Tibial artery (tissue), 4 donors: ENCODE measurements around the gene MSI2.

Experiments
- DNase-seq, 2 donors: peaks; one replicate each; pipeline ENCODE4 v3.0.0-alpha.2; 2019
- H3K27ac ChIP-seq, 2 donors: fragments of 200-600 bp; sonication (generic) in 1 of 2; 1 replicate in 1 of 2; 2 replicates in 1 of 2; pipeline ENCODE4 v1.5.1; 2018 to 2019; ENCODE audit warnings: mild to moderate bottlenecking in 1 of 2
- H3K27me3 ChIP-seq, 2 donors: fragments of 200-600 bp; sonication (generic) in 1 of 2; one replicate each; pipeline versions ENCODE4 v1.5.1 to v1.6.0; 2016 to 2019
- H3K36me3 ChIP-seq, 3 donors: fragments of 200-600 bp; sonication (generic) in 2 of 3; one replicate each; pipeline ENCODE4 v1.5.1; 2016 to 2019; ENCODE audit warnings: mild to moderate bottlenecking in 2 of 3
- H3K4me1 ChIP-seq, 4 donors: fragments of 200-600 bp; sonication (generic) in 2 of 4; 1 replicate in 3 of 4; 2 replicates in 1 of 4; pipeline ENCODE4 v1.5.1; 2016 to 2019
- H3K4me3 ChIP-seq, 2 donors: fragments of 200-600 bp; sonication (generic) in 1 of 2; 1 replicate in 1 of 2; 2 replicates in 1 of 2; pipeline ENCODE4 v1.5.1; 2018 to 2019; ENCODE audit warnings: mild to moderate bottlenecking in 2 of 2
- H3K9me3 ChIP-seq, 3 donors: fragments of 200-600 bp; sonication (generic) in 1 of 3; one replicate each; pipeline ENCODE4 v1.5.1; 2016 to 2019
- intact Hi-C: fragments of 100-400 bp; cut with DNase I; formaldehyde crosslinking; loops from one replicate; pipeline ENCODE4 v1.15.0; 2023; ENCODE audit warnings: low total_unique reads
- TF ChIP-seq, protein P1 (sequence below), 2 experiments: fragments of 200-600 bp in 1 of 2; fragments of 450-650 bp in 1 of 2; IDR thresholded peaks; one replicate each; pipeline ENCODE4 v1.5.1; 2017 to 2019; ENCODE audit warnings: antibody characterized with exemption in 2 of 2, mild to moderate bottlenecking in 1 of 2, moderate library complexity in 1 of 2

Gene MSI2

DNA sequence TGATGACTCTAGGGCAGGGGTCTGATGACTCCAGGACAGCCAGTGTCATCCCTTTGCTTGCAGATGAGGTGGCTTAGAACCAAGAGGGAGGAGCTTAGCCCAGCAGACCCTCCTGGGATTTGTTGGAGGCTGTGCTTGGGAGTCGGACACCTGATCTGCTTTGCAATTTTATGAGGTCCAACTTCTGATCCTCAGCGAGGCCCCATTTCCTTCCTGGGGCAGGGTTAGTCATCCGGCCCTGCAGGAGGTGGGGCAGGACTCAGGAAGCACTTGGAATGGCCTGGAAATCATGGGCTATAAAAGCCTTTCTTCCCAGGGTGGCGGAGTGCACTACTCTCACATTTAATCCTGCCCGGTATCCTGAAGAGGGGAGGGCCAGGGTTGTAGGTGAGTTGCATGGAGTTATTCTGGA lies 168.5 kb downstream of the MSI2 start:
- Histone ChIP-seq H3K27me3 (no peaks in the 10 kb centered on the region), H3K4me1 (peaks cover 0 to 6% (median 3%) of the 10 kb centered on the region in 4 donors), H3K36me3 (no peaks in the 10 kb centered on the region), H3K27ac (no peak overlapping the region), H3K9me3 (no peaks in the 10 kb centered on the region), H3K4me3 (no peak overlapping the region)
- TF ChIP-seq, protein P1, sequence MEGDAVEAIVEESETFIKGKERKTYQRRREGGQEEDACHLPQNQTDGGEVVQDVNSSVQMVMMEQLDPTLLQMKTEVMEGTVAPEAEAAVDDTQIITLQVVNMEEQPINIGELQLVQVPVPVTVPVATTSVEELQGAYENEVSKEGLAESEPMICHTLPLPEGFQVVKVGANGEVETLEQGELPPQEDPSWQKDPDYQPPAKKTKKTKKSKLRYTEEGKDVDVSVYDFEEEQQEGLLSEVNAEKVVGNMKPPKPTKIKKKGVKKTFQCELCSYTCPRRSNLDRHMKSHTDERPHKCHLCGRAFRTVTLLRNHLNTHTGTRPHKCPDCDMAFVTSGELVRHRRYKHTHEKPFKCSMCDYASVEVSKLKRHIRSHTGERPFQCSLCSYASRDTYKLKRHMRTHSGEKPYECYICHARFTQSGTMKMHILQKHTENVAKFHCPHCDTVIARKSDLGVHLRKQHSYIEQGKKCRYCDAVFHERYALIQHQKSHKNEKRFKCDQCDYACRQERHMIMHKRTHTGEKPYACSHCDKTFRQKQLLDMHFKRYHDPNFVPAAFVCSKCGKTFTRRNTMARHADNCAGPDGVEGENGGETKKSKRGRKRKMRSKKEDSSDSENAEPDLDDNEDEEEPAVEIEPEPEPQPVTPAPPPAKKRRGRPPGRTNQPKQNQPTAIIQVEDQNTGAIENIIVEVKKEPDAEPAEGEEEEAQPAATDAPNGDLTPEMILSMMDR (IDR thresholded peaks at IDR 0.05) = no peak
- no peak for DNase-seq
- intact Hi-C loops = no loop called here

DNA sequence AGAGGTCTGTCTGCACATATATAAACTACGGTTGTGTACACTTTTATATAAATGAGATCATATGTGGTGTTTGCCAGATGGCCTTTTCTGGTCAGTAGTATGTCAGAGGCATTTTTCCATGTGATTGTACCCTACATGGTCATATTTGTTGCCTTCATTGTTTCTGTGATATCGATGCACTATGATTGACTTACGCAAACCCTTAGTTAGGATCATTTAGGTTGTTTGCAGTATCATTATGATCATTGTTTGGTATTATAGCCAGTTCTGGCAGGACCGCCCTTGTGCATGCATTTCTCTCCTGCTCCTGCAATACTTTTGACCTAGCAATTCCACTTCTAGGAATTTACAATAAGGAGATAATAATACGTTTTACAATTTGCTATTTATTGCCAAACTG lies 169.1 kb downstream of the MSI2 start:
- no peak for DNase-seq
- no peaks in the 10 kb centered on the region for H3K27me3 ChIP-seq
- TF ChIP-seq, protein P1 (IDR thresholded peaks at IDR 0.05) = no peak
- no peaks in the 10 kb centered on the region for H3K9me3 ChIP-seq
- intact Hi-C loops = no loop called here
- peaks cover 0 to 6% (median 3%) of the 10 kb centered on the region in 4 donors for H3K4me1 ChIP-seq
- no peak overlapping the region for H3K27ac ChIP-seq
- H3K4me3 ChIP-seq = no peak overlapping the region
- no peaks in the 10 kb centered on the region for H3K36me3 ChIP-seq

DNA sequence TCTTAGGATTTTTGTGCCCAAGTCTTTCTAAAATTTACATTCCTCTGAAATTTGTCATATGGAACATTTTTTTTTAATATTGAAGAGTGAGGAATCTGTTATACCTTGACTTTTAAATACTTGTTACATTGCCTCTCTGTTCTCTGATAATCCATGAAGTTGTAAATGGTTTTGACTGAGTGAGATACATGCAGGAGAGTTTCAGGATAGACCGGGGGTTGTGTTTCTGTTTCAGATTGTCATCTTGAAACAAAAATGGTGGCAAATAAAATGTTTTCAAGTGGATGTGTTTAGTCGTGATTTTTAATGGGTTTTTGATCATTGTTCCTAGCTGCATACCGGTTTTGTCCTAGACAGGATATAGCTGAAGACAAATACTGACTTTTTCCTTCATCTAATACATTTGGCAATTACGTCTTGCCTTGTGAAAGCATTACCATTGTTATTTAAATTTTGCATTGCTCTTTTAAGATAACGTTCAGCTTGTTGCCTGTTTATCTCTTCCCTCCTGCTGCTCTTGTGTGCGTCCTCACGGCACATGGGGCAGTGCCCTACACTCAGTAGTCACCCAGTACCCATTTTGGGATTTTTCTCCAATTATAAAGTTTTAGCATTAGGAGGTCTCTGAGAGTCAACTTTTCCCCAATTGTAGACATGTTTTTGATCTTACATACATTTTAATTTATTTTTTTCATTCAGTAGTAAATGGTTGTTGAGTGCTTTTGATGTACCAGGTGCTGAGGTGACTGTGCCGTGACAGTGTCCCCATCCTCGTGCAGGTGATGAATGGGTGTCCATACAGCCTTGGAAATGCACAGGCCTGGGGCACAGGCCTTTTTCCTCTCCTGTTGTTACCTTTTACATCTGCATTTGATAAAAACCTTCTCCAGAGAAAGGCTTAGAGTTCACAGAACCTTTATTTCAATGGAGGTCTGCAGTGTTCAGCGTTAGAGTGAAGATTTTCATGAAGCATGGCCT lies 169.9 kb downstream of the MSI2 start:
- Histone ChIP-seq H3K36me3 (no peaks in the 10 kb centered on the region), H3K27ac (no peak overlapping the region), H3K27me3 (no peaks in the 10 kb centered on the region), H3K4me1 (peaks cover 0 to 6% (median 3%) of the 10 kb centered on the region in 4 donors), H3K4me3 (no peak overlapping the region), H3K9me3 (no peaks in the 10 kb centered on the region)
- no peak for DNase-seq
- TF ChIP-seq, protein P1 (IDR thresholded peaks at IDR 0.05) = no peak
- intact Hi-C loops = no loop called here

DNA sequence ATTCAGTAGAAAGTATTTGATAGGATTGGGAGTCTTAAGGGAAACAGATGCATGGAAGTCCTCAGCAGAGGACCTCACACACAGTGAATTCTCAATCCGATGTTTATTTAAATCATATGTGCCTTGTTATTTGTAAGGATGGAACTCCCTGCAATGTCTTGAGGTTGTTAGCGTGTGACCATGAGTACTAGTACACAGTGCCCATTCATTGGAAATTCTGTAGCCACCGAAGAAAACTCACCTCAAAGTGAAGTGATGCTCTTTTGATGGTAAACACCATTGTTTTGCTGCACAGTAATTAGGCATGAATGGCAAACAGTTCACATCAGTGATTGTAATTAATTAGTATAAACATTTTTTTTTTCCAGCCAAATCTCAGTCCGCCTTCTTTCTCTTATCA lies 173.6 kb downstream of the MSI2 start:
- Histone ChIP-seq H3K9me3 (no peaks in the 10 kb centered on the region), H3K4me1 (no peaks in the 10 kb centered on the region), H3K4me3 (no peak overlapping the region), H3K27ac (no peak overlapping the region), H3K36me3 (no peaks in the 10 kb centered on the region), H3K27me3 (no peaks in the 10 kb centered on the region)
- intact Hi-C loops = loop anchor here (10.0 kb wide), 1 partner anchor 65 kb away; no protein-coding TSS in a partner anchor
- TF ChIP-seq, protein P1 (IDR thresholded peaks at IDR 0.05) = no peak
- no peak for DNase-seq

- intact Hi-C loops = loop anchor here (10.0 kb wide), 1 partner anchor 63 kb away; no protein-coding TSS in a partner anchor
- DNase-seq = no peak
- H3K27ac ChIP-seq = no peak overlapping the region
- H3K27me3 ChIP-seq = no peaks in the 10 kb centered on the region
- TF ChIP-seq, protein P1 (IDR thresholded peaks at IDR 0.05) = no peak
- H3K4me3 ChIP-seq = no peak overlapping the region
- no peaks in the 10 kb centered on the region for H3K4me1 ChIP-seq
- no peaks in the 10 kb centered on the region for H3K9me3 ChIP-seq
- H3K36me3 ChIP-seq = no peaks in the 10 kb centered on the region
Observed at GRCh38 chr17:57431415-57431814, 175.1 kb downstream of the MSI2 start.
